GM21619 (cell line): Measurements from ENCODE around the gene CTDP1.
"Not testable (repeated sequence)": the region's sequence is repeated elsewhere in the genome, so short reads cannot be mapped to it uniquely, and the experiment has no call there.

Experiments used
- ATAC-seq: cut with Tn5 transposase; IDR thresholded peaks from one replicate; pipeline ENCODE4 v1.9.1; 2021; ENCODE audit not compliant: unreplicated experiment

The CTDP1 gene

GRCh38 chr18:79736846-79737245, 57.2 kb downstream of the CTDP1 start:
- ATAC-seq: no peak

GRCh38 chr18:79737426-79737825, 57.8 kb downstream of the CTDP1 start:
- ATAC-seq: no peak

- ATAC-seq: no peak
Observed at GRCh38 chr18:79738041-79738461, 58.4 kb downstream of the CTDP1 start.

GRCh38 chr18:79738581-79739439, 59.2 kb downstream of the CTDP1 start:
- ATAC-seq: no peak

- ATAC-seq: no peak
Observed at GRCh38 chr18:79739440-79739778, 59.8 kb downstream of the CTDP1 start.

GRCh38 chr18:79740047-79740446, 60.4 kb downstream of the CTDP1 start:
- not testable (repeated sequence) for ATAC-seq

- ATAC-seq: no peak
Observed at GRCh38 chr18:79740521-79741361, 61.1 kb downstream of the CTDP1 start.

- ATAC-seq: no peak
Observed at GRCh38 chr18:79741362-79741700, 61.7 kb downstream of the CTDP1 start.

GRCh38 chr18:79742076-79742475, 62.5 kb downstream of the CTDP1 start:
- no peak for ATAC-seq

GRCh38 chr18:79744625-79745024, 65.0 kb downstream of the CTDP1 start:
- ATAC-seq: no peak

GRCh38 chr18:79746730-79747129, 67.1 kb downstream of the CTDP1 start:
- no peak for ATAC-seq

GRCh38 chr18:79747156-79747845, 67.7 kb downstream of the CTDP1 start:
- ATAC-seq: no peak

GRCh38 chr18:79748321-79749180, 68.9 kb downstream of the CTDP1 start:
- ATAC-seq: no peak

- no peak for ATAC-seq
Observed at GRCh38 chr18:79749251-79750191, 69.9 kb downstream of the CTDP1 start.

GRCh38 chr18:79750980-79751571, 71.5 kb downstream of the CTDP1 start:
- ATAC-seq: no peak

GRCh38 chr18:79751918-79752578, 72.4 kb downstream of the CTDP1 start:
- ATAC-seq: not testable (repeated sequence)

- ATAC-seq: not testable (repeated sequence)
Observed at GRCh38 chr18:79752946-79753345, 73.3 kb downstream of the CTDP1 start.

GRCh38 chr18:79753391-79753851, 73.8 kb downstream of the CTDP1 start:
- ATAC-seq: no peak
